Stomach smooth muscle (tissue), 2 donors: ENCODE results near the gene ZNF649.
A peak's percentile ranks its signal among the peaks of the same experiment; 100 is the strongest.

Experiments used
- H3K27ac ChIP-seq: one replicate; pipeline ENCODE4 v1.7.0; 2013; ENCODE audit warnings: mild to moderate bottlenecking, low read length, inconsistent platforms
- H3K27me3 ChIP-seq, 2 donors: one replicate each; pipeline ENCODE4 v1.7.0; 2013; ENCODE audit warnings: low read length in 2 of 2; ENCODE audit not compliant: insufficient read depth in 2 of 2, control insufficient read depth in 1 of 2
- H3K36me3 ChIP-seq, 2 donors: one replicate each; pipeline ENCODE4 v1.7.0; 2013; ENCODE audit warnings: low read length in 2 of 2; ENCODE audit not compliant: control insufficient read depth in 2 of 2, insufficient read depth in 2 of 2
- H3K4me1 ChIP-seq: one replicate; pipeline ENCODE4 v1.7.0; 2013; ENCODE audit warnings: low read length; ENCODE audit not compliant: control insufficient read depth, insufficient read depth
- H3K4me3 ChIP-seq, 2 donors: one replicate each; pipeline ENCODE4 v1.7.0; 2013; ENCODE audit warnings: low read length in 2 of 2
- H3K9ac ChIP-seq, 2 donors: one replicate each; pipeline ENCODE4 v1.7.0; 2013; ENCODE audit warnings: low read length in 2 of 2, mild to moderate bottlenecking in 1 of 2
- H3K9me3 ChIP-seq, 2 donors: one replicate each; pipeline ENCODE4 v1.7.0; 2013; ENCODE audit warnings: low read length in 2 of 2; ENCODE audit not compliant: control insufficient read depth in 2 of 2
- donor health status: healthy.
- donor health status: Pancreatic carcinoma.

The ZNF649 gene

DNA sequence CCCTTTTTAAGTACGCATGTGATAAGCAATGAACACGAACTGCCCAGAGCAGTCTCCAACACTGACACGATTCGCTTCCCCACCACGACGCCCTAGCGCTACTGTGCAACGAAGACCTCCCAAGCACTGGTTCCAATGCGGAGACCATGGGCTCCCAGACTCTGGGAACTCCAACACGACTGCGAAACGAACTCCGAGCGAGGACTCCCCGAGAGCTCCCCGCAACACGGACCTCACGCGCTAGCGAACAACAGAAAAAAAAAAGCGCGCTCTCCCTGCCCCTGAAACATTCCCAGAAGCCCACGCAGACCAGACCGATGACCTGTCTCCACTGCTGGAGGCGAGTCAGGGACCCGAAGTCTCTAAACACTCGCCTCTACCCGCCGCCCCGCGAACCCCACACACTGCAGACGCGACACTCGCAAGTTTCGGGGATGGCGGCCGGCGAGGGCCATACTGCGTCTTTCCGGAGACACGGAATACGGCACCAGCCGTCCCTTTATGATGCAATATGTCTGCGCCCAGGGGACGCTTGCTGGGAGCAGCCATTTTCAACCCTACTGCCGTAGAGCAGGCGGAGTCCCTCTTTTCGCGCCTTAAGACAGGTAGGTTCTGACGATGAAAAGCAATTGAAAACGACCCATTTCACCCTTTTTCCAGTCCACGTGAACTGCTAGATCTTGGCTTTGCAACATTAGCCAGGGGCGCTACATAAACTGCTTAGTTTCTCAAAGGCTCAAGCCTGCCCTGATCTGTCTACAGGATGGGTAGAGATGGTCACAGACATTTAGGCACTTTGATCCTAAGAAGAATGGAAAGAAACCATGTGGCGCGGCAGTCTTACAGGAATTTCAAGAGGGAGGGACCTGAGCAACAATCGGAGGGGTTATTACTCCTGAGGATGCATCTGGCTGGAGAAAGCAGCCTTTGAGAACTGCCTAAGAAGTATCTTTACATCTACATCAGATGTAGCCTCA, 17.0 kb downstream of the ZNF649 start, which contains the start of gene ZNF577:
ZNF577 (minus strand) TSS at position 430 of the 977 bp plus-strand sequence. CDS start 7,569 bp downstream, outside the sequence.
- peak within 1 kb of the TSS; percentile 56 for H3K27ac ChIP-seq
- H3K9ac ChIP-seq: peak within 1 kb of the TSS; percentile 85 to 91
- H3K27me3 ChIP-seq: no peaks in the 10 kb centered on the region
- no peaks in the 10 kb centered on the region for H3K4me1 ChIP-seq
- peaks cover 29 to 30% of the 10 kb centered on the region in 2 donors for H3K9me3 ChIP-seq
- peak within 1 kb of the TSS; percentile 98 to 99 for H3K4me3 ChIP-seq
- H3K36me3 ChIP-seq: peaks cover 24 to 30% of the 10 kb centered on the region in 2 donors

DNA sequence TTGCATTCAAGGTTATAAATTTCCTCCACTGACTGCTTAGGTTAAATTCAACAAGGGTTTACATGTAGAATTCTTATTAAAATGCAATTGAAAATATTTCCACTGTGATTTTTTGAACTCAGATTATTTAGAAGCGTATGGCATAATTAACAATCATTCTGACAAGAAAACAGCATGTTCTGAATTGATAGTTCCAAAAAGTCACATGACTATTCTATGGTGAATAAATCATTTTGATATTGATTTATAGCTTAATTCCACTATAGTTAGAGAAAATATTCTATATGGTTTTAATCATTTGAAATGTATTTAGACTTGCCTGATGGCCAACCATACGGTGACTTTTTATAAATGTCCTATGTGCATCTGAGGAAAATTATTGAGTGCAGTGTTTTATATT, 20.1 kb downstream of the ZNF649 start:
- Histone ChIP-seq H3K9me3 (peaks cover 7 to 8% of the 10 kb centered on the region in 2 donors), H3K9ac (no peak overlapping the region), H3K36me3 (peaks cover 4 to 12% of the 10 kb centered on the region in 2 donors), H3K4me3 (no peak overlapping the region), H3K27ac (no peak overlapping the region), H3K4me1 (no peaks in the 10 kb centered on the region), H3K27me3 (no peaks in the 10 kb centered on the region)

GRCh38 chr19:51882518-51882917, 22.3 kb downstream of the ZNF649 start:
- H3K27me3 ChIP-seq: no peaks in the 10 kb centered on the region
- H3K4me1 ChIP-seq: no peaks in the 10 kb centered on the region
- no peak overlapping the region for H3K4me3 ChIP-seq
- peaks cover 17% of the 10 kb centered on the region in 2 donors for H3K36me3 ChIP-seq
- no peak overlapping the region for H3K27ac ChIP-seq
- no peak overlapping the region for H3K9ac ChIP-seq
- H3K9me3 ChIP-seq: no peaks in the 10 kb centered on the region

DNA sequence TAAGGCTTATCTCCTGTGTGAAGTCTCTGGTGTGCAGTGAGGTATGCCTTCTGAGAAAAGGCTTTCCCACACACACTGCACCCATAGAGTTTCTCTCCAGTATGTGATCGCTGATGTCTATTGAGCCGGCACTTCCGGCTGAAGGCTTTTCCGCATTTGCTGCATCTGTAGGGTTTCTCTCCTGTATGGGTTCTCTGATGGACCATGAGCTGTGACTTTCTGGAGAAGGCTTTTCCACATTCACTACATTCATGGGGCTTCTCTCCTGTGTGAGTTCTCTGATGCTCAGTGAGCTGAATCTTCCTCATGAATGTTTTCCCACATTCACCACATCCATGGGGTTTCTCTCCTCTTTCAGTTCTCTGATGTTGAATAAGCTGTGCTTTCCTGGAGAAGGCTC, 31.7 kb downstream of the ZNF649 start:
- Histone ChIP-seq H3K4me1 (no peaks in the 10 kb centered on the region), H3K4me3 (peak overlapping the region in 1 of 2 donors; percentile 18), H3K36me3 (peaks cover 44 to 49% of the 10 kb centered on the region in 2 donors), H3K9ac (no peak overlapping the region), H3K27ac (no peak overlapping the region), H3K9me3 (peaks cover 26 to 33% of the 10 kb centered on the region in 2 donors), H3K27me3 (no peaks in the 10 kb centered on the region)

- H3K9ac ChIP-seq: no peak overlapping the region
- no peaks in the 10 kb centered on the region for H3K36me3 ChIP-seq
- peak overlapping the region in 1 of 2 donors; percentile 26 for H3K4me3 ChIP-seq
- H3K27ac ChIP-seq: no peak overlapping the region
- no peaks in the 10 kb centered on the region for H3K27me3 ChIP-seq
- peaks cover 42 to 49% of the 10 kb centered on the region in 2 donors for H3K9me3 ChIP-seq
- no peaks in the 10 kb centered on the region for H3K4me1 ChIP-seq
Observed at GRCh38 chr19:51861870-51862622, 42.8 kb downstream of the ZNF649 start.
